GM23248 (cell line): ENCODE measurements around the gene CDC42.

Source experiments
- EZH2 ChIP-seq: fragments of 200-600 bp; sonication (generic); IDR thresholded peaks from 2 replicates; pipeline ENCODE4 v1.6.1; 2018; ENCODE audit warnings: antibody characterized with exemption, mild to moderate bottlenecking; ENCODE audit not compliant: insufficient read depth, poor library complexity, severe bottlenecking
- EZH2phosphoT487 ChIP-seq: fragments of 200-600 bp; sonication (generic); IDR thresholded peaks from 2 replicates; pipeline ENCODE4 v1.6.1; 2018; ENCODE audit warnings: antibody characterized with exemption, moderate library complexity, mild to moderate bottlenecking, low read depth; ENCODE audit not compliant: insufficient read depth

- TF ChIP-seq EZH2phosphoT487: no peak
- TF ChIP-seq EZH2: no peak
Observed at GRCh38 chr1:22030057-22030456, 22.5 kb upstream of the CDC42 start.
